Inflammatory macrophage treated with lipopolysaccharide for 4 hours (primary cell): Measurements from ENCODE around the gene SPI1.

Experiments used
- DNase-seq: peaks from one replicate; pipeline ENCODE4 v3.0.0-alpha.2; 2020

SPI1 gene

GRCh38 chr11:47406896-47407745, 28.8 kb upstream of the SPI1 start:
- DNase-seq = peak; percentile 91

- DNase-seq = no peak
Measured at GRCh38 chr11:47403571-47403970, 25.2 kb upstream of the SPI1 start.

- DNase-seq = no peak
Measured at GRCh38 chr11:47403135-47403534, 24.8 kb upstream of the SPI1 start.

GRCh38 chr11:47400768-47401279, 22.5 kb upstream of the SPI1 start:
- no peak for DNase-seq

- DNase-seq = no peak
Measured at GRCh38 chr11:47399860-47400767, 21.8 kb upstream of the SPI1 start.

GRCh38 chr11:47398551-47398950, 20.2 kb upstream of the SPI1 start:
- DNase-seq = no peak

- no peak for DNase-seq
Measured at GRCh38 chr11:47398011-47398410, 19.7 kb upstream of the SPI1 start.

GRCh38 chr11:47396049-47396320, 17.6 kb upstream of the SPI1 start:
- DNase-seq = no peak

GRCh38 chr11:47395223-47396048, 17.1 kb upstream of the SPI1 start:
- no peak for DNase-seq

- peak; percentile 96 for DNase-seq
Measured at GRCh38 chr11:47394322-47395222, 16.2 kb upstream of the SPI1 start.

GRCh38 chr11:47394050-47394321, 15.6 kb upstream of the SPI1 start:
- peak; percentile 79 for DNase-seq

- DNase-seq = peak; percentile 75
Measured at GRCh38 chr11:47393163-47394049, 15.1 kb upstream of the SPI1 start.

- no peak for DNase-seq
Measured at GRCh38 chr11:47392546-47393162, 14.3 kb upstream of the SPI1 start.

GRCh38 chr11:47391711-47392432, 13.5 kb upstream of the SPI1 start:
- no peak for DNase-seq

GRCh38 chr11:47391077-47391583, 12.8 kb upstream of the SPI1 start:
- peak; percentile 98 for DNase-seq

GRCh38 chr11:47390422-47390760, 12.0 kb upstream of the SPI1 start:
- no peak for DNase-seq

- no peak for DNase-seq
Measured at GRCh38 chr11:47389577-47390421, 11.5 kb upstream of the SPI1 start.

- no peak for DNase-seq
Measured at GRCh38 chr11:47388697-47389576, 10.6 kb upstream of the SPI1 start.
